A673 (cell line): ENCODE data around the gene IRX5.

ENCODE experiments used
- EZH2 ChIP-seq: fragments of 200-600 bp; sonication (generic); IDR thresholded peaks from 2 replicates; pipeline ENCODE4 v1.6.1; 2017; ENCODE audit warnings: borderline replicate concordance, low read depth, mild to moderate bottlenecking, mixed read lengths, antibody characterized with exemption, low read length; ENCODE audit not compliant: poor library complexity, severe bottlenecking
- TF ChIP-seq, protein P1 (sequence below): fragments of 300-800, 200-600 bp; sonication (generic); conservative IDR thresholded peaks from 2 replicates; pipeline ENCODE4 v1.5.1; 2017; ENCODE audit warnings: low read depth, mild to moderate bottlenecking, antibody characterized with exemption, low read length, moderate library complexity, mixed read lengths

DNA sequence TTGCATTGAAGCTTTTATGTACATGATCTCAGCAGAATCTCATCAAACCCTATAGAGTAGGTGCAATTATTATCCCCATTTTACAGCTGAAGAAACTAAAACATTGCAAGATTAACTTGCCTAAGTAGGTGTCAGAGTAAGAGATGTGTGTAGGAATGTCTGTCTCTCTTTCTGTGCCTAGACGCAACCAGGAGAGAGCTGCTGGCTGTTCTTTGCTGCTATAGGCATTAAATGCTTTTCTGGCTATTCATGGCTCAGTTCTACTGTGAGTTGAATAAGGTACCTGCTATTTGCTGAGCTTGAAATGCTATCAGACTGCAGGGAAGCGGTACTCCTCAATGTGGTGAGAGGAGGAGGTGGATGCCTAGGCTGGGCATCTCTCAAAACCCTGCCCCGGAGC is 17.0 kb downstream of the IRX5 start:
- TF ChIP-seq, protein P1, sequence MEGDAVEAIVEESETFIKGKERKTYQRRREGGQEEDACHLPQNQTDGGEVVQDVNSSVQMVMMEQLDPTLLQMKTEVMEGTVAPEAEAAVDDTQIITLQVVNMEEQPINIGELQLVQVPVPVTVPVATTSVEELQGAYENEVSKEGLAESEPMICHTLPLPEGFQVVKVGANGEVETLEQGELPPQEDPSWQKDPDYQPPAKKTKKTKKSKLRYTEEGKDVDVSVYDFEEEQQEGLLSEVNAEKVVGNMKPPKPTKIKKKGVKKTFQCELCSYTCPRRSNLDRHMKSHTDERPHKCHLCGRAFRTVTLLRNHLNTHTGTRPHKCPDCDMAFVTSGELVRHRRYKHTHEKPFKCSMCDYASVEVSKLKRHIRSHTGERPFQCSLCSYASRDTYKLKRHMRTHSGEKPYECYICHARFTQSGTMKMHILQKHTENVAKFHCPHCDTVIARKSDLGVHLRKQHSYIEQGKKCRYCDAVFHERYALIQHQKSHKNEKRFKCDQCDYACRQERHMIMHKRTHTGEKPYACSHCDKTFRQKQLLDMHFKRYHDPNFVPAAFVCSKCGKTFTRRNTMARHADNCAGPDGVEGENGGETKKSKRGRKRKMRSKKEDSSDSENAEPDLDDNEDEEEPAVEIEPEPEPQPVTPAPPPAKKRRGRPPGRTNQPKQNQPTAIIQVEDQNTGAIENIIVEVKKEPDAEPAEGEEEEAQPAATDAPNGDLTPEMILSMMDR, result no peak
- TF ChIP-seq EZH2, result no peak
